Measurements from ENCODE around the gene SEPTIN2. TPM values are rescaled to one million over a fixed set of nuclear protein-coding genes. Genes with fewer than 3 reads are reported as not detected.

SEPTIN2 gene
- total and polyA plus RNA-seq, 2 donors (not counting 3 experiments of a cell fraction or from before 2014, with no cell fraction given), result 427 to 512 TPM

GRCh38 chr2:241289597-241289996 is 26.1 kb upstream of the SEPTIN2 start:
- POLR2A ChIA-PET, result no interaction called here

More at GRCh38 chr2:241289597-241289996, 26.1 kb upstream of the SEPTIN2 start:
- H3K27ac ChIP-seq (ENCODE audit: insufficient read depth, low read depth, low read length), result no peak overlapping the region
- no peaks in the 10 kb centered on the region for H3K36me3 ChIP-seq (ENCODE audit: control insufficient read depth in 2 of 2, extremely low read depth in 1 of 2, insufficient read depth in 2 of 2, low read length in 2 of 2)
- CTCF ChIA-PET, result interaction anchor here (1.1 to 2.1 kb wide), 2 partner anchors 9 to 13 kb away, joined by 4 to 5 read pairs; no protein-coding TSS in a partner anchor
- FAIRE-seq (no peak), DNase-seq (ENCODE audit: low read depth, low spot score) (no peak)
- TF ChIP-seq GATA2 (IDR thresholded peaks at IDR 0.05; ENCODE audit: insufficient read depth, insufficient read length, low read depth, low read length) (no peak), CTCF (IDR thresholded peaks at IDR 0.05; ENCODE audit: extremely low read depth in 1 of 2, insufficient read depth in 1 of 2, low read depth in 1 of 2, low read length in 2 of 2) (no peak), EZH2 (IDR thresholded peaks at IDR 0.05; ENCODE audit: borderline replicate concordance, low read depth, low read length, severe bottlenecking) (no peak), POLR2A (IDR thresholded peaks at IDR 0.05; ENCODE audit: low read depth, low read length) (no peak), MYC (IDR thresholded peaks at IDR 0.05; ENCODE audit: low read depth, low read length) (no peak)
- H3K4me1 ChIP-seq (ENCODE audit: control insufficient read depth, extremely low read depth, insufficient read depth, low read length), result no peaks in the 10 kb centered on the region
- H3K4me2 ChIP-seq (ENCODE audit: insufficient read depth, low read length), result no peak overlapping the region
- BruUV-seq (replicated peaks), result no TSS peak
- H2AFZ ChIP-seq (ENCODE audit: low read depth, low read length), result no peak overlapping the region
- peaks cover 77% of the 10 kb centered on the region for H3K79me2 ChIP-seq (ENCODE audit: control insufficient read depth, insufficient read depth, low read length)
- dilution Hi-C loops (cut with MboI; ENCODE audit: extremely low pct_ligation_motif_present, low sequenced_read_pairs), result no loop called here
- H3K4me3 ChIP-seq (replicated peaks in 1 of 3; ENCODE audit: insufficient read depth in 1 of 3, low read depth in 1 of 3, low read length in 3 of 3), result no peak overlapping the region
- H3K27me3 ChIP-seq (ENCODE audit: control insufficient read depth in 2 of 2, insufficient read depth in 2 of 2, low read length in 2 of 2), result no peaks in the 10 kb centered on the region
- intact Hi-C loops (cut with micrococcal nuclease), result no loop called here
- H3K9me3 ChIP-seq (replicated peaks; ENCODE audit: control insufficient read depth, insufficient read depth, low read length), result no peaks in the 10 kb centered on the region
- H3K9ac ChIP-seq (replicated peaks; ENCODE audit: extremely low read depth, insufficient read depth, low read length), result no peak overlapping the region
- H4K20me1 ChIP-seq (replicated peaks; ENCODE audit: control insufficient read depth, extremely low read depth, insufficient read depth, low read length), result peaks cover 6% of the 10 kb centered on the region
- no peaks in the 10 kb centered on the region for H3K9me1 ChIP-seq (replicated peaks; ENCODE audit: control insufficient read depth, extremely low read depth, insufficient read depth, low read length)
